OCI-LY3 (cell line): ENCODE measurements around the gene CATSPER3.

Experiments
- CTCF ChIP-seq: fragments of 200-600, 300-600 bp; sonication (generic); IDR thresholded peaks from 2 replicates; pipeline ENCODE4 v1.5.1; 2014; ENCODE audit warnings: antibody characterized with exemption, low read length, low read depth
- EZH2phosphoT487 ChIP-seq: fragments of 200-600 bp; shearing (Covaris generic); IDR thresholded peaks from 2 replicates; pipeline ENCODE4 v1.6.1; 2018; ENCODE audit warnings: antibody characterized with exemption, mixed run types, low read depth

- TF ChIP-seq EZH2phosphoT487 (no peak), CTCF (no peak)
Measured at GRCh38 chr5:135040333-135041144, 72.8 kb downstream of the CATSPER3 start.
